HCT116 (cell line): Measurements from ENCODE around the gene RCE1.

Experiments used
- CTCF ChIP-seq, 3 experiments: fragments of 200-600 bp in 1 of 3; sonication (generic) in 1 of 3; IDR thresholded peaks in 2 of 3; conservative IDR thresholded peaks in 1 of 3; 2 replicates each; pipeline ENCODE4 v1.5.1; 2012 to 2017; ENCODE audit warnings: low read depth in 2 of 3, low read length in 2 of 3, antibody characterized with exemption in 1 of 3, borderline replicate concordance in 1 of 3, control low read depth in 1 of 3, mild to moderate bottlenecking in 1 of 3, mixed read lengths in 1 of 3, mixed run types in 1 of 3, moderate library complexity in 1 of 3; ENCODE audit not compliant: insufficient read depth in 1 of 3
- REST ChIP-seq: IDR thresholded peaks from 2 replicates; pipeline ENCODE4 v1.6.1; 2012; ENCODE audit warnings: low read depth
- YY1 ChIP-seq: IDR thresholded peaks from 2 replicates; pipeline ENCODE4 v1.6.1; 2011; ENCODE audit warnings: low read length, low read depth, moderate library complexity, mild to moderate bottlenecking; ENCODE audit not compliant: insufficient replicate concordance; ENCODE audit errors: extremely low read depth
- ZNF274 ChIP-seq: fragments of 200-500 bp; sonication (Bioruptor generic); IDR thresholded peaks from 2 replicates; pipeline ENCODE4 v1.6.1; 2014; ENCODE audit warnings: mild to moderate bottlenecking, low read depth, low read length, inconsistent platforms

- TF ChIP-seq REST = no peak
- TF ChIP-seq ZNF274 = no peak
- no peak for TF ChIP-seq CTCF (IDR thresholded peaks at IDR 0.05 in 2 of 3, conservative IDR thresholded peaks at IDR 0.05 in 1 of 3; ENCODE audit: borderline replicate concordance in 1 of 3, insufficient read depth in 1 of 3, low read depth in 2 of 3, low read length in 2 of 3)
- no peak for TF ChIP-seq YY1
These were observed 41.2 kb downstream of the RCE1 start for GRCh38 chr11:66884443-66884842.
